Neural progenitor cell (in vitro differentiated cells): ENCODE results near the gene AGBL4.

Experiments
- CTCF ChIP-seq: fragments of 200-600 bp; sonication (generic); IDR thresholded peaks from 2 replicates; pipeline ENCODE4 v1.5.1; 2017; ENCODE audit warnings: antibody characterized with exemption, mild to moderate bottlenecking
- EZH2phosphoT487 ChIP-seq: fragments of 200-600 bp; sonication (generic); IDR thresholded peaks from 2 replicates; pipeline ENCODE4 v1.6.1; 2017; ENCODE audit warnings: antibody characterized with exemption

- TF ChIP-seq CTCF (no peak), EZH2phosphoT487 (no peak)
Measured at GRCh38 chr1:49208712-49209111, 815.0 kb downstream of the AGBL4 start.
